Measurements from ENCODE around the gene MTRR.
A peak's percentile ranks its signal among the peaks of the same experiment; 100 is the strongest.

The MTRR gene

GRCh38 chr5:7877851-7878250, 8.9 kb downstream of the MTRR start:
- peak overlapping the region; percentile 89 for H3K27ac ChIP-seq

GRCh38 chr5:7878381-7878873, 9.5 kb downstream of the MTRR start:
- peak overlapping the region; percentile 89 for H3K27ac ChIP-seq

More at GRCh38 chr5:7877851-7878250, 8.9 kb downstream of the MTRR start:
- TF ChIP-seq CTCF (IDR thresholded peaks at IDR 0.05) (no peak), ZFX (IDR thresholded peaks at IDR 0.05; ENCODE audit: borderline replicate concordance) (no peak)

GRCh38 chr5:7881091-7881490, 12.1 kb downstream of the MTRR start:
- no peak overlapping the region for H3K27ac ChIP-seq
- no peak for TF ChIP-seq CTCF (IDR thresholded peaks at IDR 0.05)
- no peak for TF ChIP-seq ZFX (IDR thresholded peaks at IDR 0.05; ENCODE audit: borderline replicate concordance)

More at GRCh38 chr5:7878381-7878873, 9.5 kb downstream of the MTRR start:
- no peak for TF ChIP-seq CTCF (IDR thresholded peaks at IDR 0.05)
- no peak for TF ChIP-seq ZFX (IDR thresholded peaks at IDR 0.05; ENCODE audit: borderline replicate concordance)

- H3K27ac ChIP-seq = no peak overlapping the region
- no peak for TF ChIP-seq ZFX (IDR thresholded peaks at IDR 0.05; ENCODE audit: borderline replicate concordance)
- TF ChIP-seq CTCF (IDR thresholded peaks at IDR 0.05) = no peak
These were observed 12.9 kb downstream of the MTRR start for GRCh38 chr5:7881816-7882215.

GRCh38 chr5:7882926-7883325, 14.0 kb downstream of the MTRR start:
- no peak overlapping the region for H3K27ac ChIP-seq
- TF ChIP-seq ZFX (IDR thresholded peaks at IDR 0.05; ENCODE audit: borderline replicate concordance) (no peak), CTCF (IDR thresholded peaks at IDR 0.05) (no peak)

- H3K27ac ChIP-seq = no peak overlapping the region
- no peak for TF ChIP-seq ZFX (IDR thresholded peaks at IDR 0.05; ENCODE audit: borderline replicate concordance)
- no peak for TF ChIP-seq CTCF (IDR thresholded peaks at IDR 0.05)
These were observed 15.7 kb downstream of the MTRR start for GRCh38 chr5:7884491-7885267.

GRCh38 chr5:7886849-7887475, 18.0 kb downstream of the MTRR start:
- TF ChIP-seq ZFX (IDR thresholded peaks at IDR 0.05; ENCODE audit: borderline replicate concordance) (no peak), CTCF (IDR thresholded peaks at IDR 0.05) (peak; percentile 45)
- no peak overlapping the region for H3K27ac ChIP-seq
